ENCODE results near the gene AGK. TPM values are rescaled to one million over a fixed set of nuclear protein-coding genes. Genes with fewer than 3 reads are reported as not detected.
"Not testable (repeated sequence)": the region's sequence is repeated elsewhere in the genome, so short reads cannot be mapped to it uniquely, and the experiment has no call there.

Gene AGK
- total RNA-seq, 1 experiment from 2014 or later, result 48.9 TPM

DNA sequence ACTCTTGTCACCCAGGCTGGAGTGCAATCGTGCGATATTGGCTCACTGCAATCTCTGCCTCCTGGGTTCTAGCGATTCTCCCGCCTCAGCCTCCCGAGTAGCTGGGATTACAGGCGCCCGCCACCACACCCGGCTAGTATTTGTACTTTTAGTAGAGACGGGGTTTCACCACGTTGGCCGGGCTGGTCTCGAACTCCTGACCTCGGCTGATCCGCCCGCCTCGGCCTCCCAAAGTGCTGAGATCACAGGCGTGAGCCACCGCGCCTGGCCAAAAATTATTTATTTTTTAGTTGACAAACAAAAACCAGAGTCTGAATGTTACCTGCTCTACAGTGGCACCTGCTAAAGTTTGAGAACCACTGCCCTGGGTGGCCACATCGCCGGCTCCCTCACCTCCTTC, 96.5 kb downstream of the AGK start:
- not testable (repeated sequence) for H3K9me3 ChIP-seq (ENCODE audit: low read length); DNase-seq; H3K4me2 ChIP-seq (ENCODE audit: low read depth, low read length, poor library complexity, severe bottlenecking); H3K4me3 ChIP-seq (ENCODE audit: low read length); H3K36me3 ChIP-seq (ENCODE audit: insufficient read depth, low read length); H3K27ac ChIP-seq (ENCODE audit: low read length); H4K20me1 ChIP-seq (ENCODE audit: insufficient read depth, low read depth, low read length); H3K9me2 ChIP-seq (replicated peaks; ENCODE audit: insufficient read depth, low read length); H3K27me3 ChIP-seq (ENCODE audit: low read length); H3K9ac ChIP-seq (ENCODE audit: low read length); H3K79me2 ChIP-seq (ENCODE audit: low read length); H2AFZ ChIP-seq (ENCODE audit: low read length)
- peaks cover 26% of the 10 kb centered on the region for H3K4me1 ChIP-seq (ENCODE audit: low read length)

DNA sequence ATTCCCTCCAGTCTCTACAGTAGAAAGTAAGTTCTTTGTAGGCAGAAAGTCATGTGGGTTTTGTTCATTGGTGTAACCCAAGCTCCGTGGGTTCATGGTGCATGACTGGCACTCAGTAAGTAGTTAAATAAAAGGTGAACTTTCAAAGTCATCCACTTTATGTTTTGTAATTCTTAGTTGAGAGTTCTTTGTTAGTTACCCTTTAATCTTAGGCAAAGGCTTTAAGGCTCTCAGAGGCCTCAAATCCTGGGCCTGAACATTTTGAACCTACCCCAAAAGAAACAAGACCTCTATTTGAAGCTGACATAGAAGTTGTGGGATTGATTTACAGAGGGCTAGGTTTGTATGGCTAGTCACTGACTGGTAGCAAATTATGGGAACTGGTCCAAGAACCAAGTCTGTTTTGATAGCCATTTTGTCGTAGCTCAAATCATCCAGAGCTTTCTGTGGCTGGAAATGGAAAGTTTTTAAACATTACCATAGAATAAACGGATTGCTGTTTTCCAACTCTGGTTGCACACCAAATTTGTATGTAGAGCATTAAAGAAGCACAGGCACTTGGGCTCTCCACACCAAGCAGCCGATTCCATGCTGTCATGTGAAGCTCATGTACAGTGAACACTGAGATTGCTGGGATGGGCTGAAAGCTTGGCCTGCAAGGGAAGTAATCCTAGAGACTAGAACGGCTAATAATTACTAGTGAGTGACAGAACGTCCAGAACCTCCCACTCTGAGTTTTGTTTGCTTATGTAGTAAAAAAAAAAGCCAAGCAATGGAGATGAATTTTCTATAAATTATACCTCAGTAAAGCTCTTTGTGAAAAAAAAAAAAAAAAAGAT, 97.3 kb downstream of the AGK start:
- Histone ChIP-seq H3K9me2 (replicated peaks; ENCODE audit: insufficient read depth, low read length) (no peaks in the 10 kb centered on the region), H3K27ac (ENCODE audit: low read length) (peak overlapping the region; percentile 77), H3K27me3 (ENCODE audit: low read length) (no peaks in the 10 kb centered on the region), H3K9ac (ENCODE audit: low read length) (0 out of 2 replicates have a peak overlapping the region, but pooled peaks have one; percentile 9), H3K4me2 (ENCODE audit: low read depth, low read length, poor library complexity, severe bottlenecking) (peak overlapping the region; percentile 42), H3K79me2 (ENCODE audit: low read length) (no peaks in the 10 kb centered on the region), H3K4me3 (ENCODE audit: low read length) (no peak overlapping the region), H3K36me3 (ENCODE audit: insufficient read depth, low read length) (0 out of 2 replicates have a peak, but pooled peaks cover 5% of the 10 kb centered on the region), H3K4me1 (ENCODE audit: low read length) (peaks cover 26% of the 10 kb centered on the region), H4K20me1 (ENCODE audit: insufficient read depth, low read depth, low read length) (no peaks in the 10 kb centered on the region), H2AFZ (ENCODE audit: low read length) (no peak overlapping the region), H3K9me3 (ENCODE audit: low read length) (no peaks in the 10 kb centered on the region)
- DNase-seq, result no peak

DNA sequence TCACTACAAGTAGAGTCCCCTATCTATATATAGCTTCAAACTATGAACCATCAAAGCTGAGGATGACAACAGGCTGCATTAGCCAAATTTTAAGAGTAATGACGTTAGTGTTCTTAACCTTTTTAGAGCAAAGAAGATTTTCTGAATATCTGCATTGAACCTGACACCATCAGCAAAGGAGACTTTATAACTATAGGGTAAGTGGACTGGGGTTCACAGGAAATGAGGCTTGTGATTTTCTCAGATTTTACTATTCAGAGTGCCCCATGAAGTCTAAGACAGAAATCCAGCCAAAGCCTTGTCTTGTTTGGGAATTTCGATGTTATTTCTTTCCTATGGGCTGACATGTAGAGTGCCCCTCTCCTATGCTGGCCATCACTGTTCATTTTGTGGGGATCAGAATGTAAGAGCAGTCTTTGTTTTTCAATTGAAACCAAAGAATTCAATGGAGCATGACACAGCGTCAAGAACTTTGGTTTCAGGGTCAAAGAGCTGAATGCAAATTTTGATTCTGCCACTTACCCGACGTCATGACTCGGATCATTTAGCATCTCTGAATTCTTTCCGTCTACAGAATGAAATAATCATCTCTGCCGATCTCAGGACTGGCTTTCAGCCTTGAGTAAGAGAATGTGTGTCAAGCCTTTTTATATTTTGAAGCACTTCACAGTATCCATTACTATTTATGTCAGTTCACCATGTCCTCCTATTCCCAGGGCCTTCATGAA, 98.1 kb downstream of the AGK start:
- Histone ChIP-seq H3K79me2 (ENCODE audit: low read length) (no peaks in the 10 kb centered on the region), H3K4me1 (ENCODE audit: low read length) (peaks cover 26% of the 10 kb centered on the region), H3K4me3 (ENCODE audit: low read length) (no peak overlapping the region), H3K4me2 (ENCODE audit: low read depth, low read length, poor library complexity, severe bottlenecking) (peak overlapping the region; percentile 42), H3K9ac (ENCODE audit: low read length) (peak overlapping the region; percentile 25; the same call in 1 of the 2 replicates), H3K27ac (ENCODE audit: low read length) (peak overlapping the region; percentile 77), H4K20me1 (ENCODE audit: insufficient read depth, low read depth, low read length) (no peaks in the 10 kb centered on the region), H3K9me3 (ENCODE audit: low read length) (no peaks in the 10 kb centered on the region), H3K27me3 (ENCODE audit: low read length) (no peaks in the 10 kb centered on the region), H3K36me3 (ENCODE audit: insufficient read depth, low read length) (0 out of 2 replicates have a peak, but pooled peaks cover 5% of the 10 kb centered on the region), H2AFZ (ENCODE audit: low read length) (no peak overlapping the region; the same call in 1 of the 2 replicates), H3K9me2 (replicated peaks; ENCODE audit: insufficient read depth, low read length) (no peaks in the 10 kb centered on the region)
- peak; percentile 61 for DNase-seq

DNA sequence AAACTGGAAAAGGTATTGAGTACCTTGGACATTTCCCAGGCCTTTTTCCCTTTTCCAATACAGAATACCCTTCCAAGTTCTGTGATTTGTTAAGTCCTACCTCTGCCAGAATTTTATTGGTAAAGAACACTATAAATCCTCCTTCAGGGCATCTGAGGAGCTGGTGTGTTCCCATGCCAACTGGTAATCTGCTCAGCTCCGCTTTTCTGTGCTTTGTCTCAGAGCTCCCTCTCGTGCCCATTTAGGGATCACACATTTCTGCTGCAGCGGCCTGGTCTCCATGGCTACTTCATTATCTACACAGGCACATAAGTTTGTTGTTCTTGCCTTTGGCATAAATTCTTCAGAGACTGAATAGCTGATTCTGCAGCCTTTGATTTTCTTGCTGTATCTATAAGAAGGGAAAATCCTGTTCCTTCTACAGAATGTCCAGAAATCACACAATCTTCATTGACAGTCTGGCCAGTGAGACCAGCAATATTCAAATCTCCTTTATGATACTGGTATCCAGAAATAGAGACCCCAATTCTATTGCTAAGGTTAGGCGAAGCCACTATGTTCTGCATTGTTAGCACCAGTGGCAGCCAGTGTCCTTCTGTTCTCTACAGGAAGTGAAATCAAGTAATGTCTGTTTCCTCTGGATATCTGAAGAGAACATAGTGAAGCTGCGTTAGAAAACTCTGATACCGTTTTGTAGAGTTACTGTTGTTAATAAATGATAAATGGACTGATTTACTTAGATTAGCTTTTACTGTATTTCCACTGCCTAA, 98.8 kb downstream of the AGK start:
- Histone ChIP-seq H3K36me3 (ENCODE audit: insufficient read depth, low read length) (0 out of 2 replicates have a peak, but pooled peaks cover 5% of the 10 kb centered on the region), H3K27ac (ENCODE audit: low read length) (peak overlapping the region; percentile 77), H3K9me2 (replicated peaks; ENCODE audit: insufficient read depth, low read length) (no peaks in the 10 kb centered on the region), H3K4me2 (ENCODE audit: low read depth, low read length, poor library complexity, severe bottlenecking) (peak overlapping the region; percentile 42), H3K9me3 (ENCODE audit: low read length) (no peaks in the 10 kb centered on the region), H3K4me3 (ENCODE audit: low read length) (no peak overlapping the region), H3K79me2 (ENCODE audit: low read length) (no peaks in the 10 kb centered on the region), H3K4me1 (ENCODE audit: low read length) (peaks cover 26% of the 10 kb centered on the region), H3K27me3 (ENCODE audit: low read length) (no peaks in the 10 kb centered on the region), H3K9ac (ENCODE audit: low read length) (no peak overlapping the region), H2AFZ (ENCODE audit: low read length) (no peak overlapping the region), H4K20me1 (ENCODE audit: insufficient read depth, low read depth, low read length) (no peaks in the 10 kb centered on the region)
- peak; percentile 91 for DNase-seq

DNA sequence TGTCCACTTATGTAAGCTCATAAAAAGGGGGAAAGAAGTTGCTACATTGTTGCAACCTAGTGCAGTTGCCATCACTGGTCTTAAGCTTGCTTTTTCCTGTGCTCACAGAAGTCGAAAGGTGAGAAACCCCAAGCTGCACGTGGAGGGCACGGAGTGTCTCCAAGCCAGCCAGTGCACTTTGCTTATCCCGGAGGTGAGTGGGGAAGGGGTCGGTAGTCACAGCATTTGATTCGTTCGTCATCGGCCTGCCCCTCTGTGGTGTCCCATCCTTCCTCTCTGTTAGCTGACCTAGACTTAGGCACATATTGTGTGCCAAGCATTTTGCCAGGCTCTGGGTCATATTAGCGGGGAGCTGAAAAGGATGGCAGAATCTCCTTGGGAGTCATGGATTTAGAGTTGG, 100.2 kb downstream of the AGK start:
- H3K27ac ChIP-seq (ENCODE audit: low read length), result no peak overlapping the region
- no peak overlapping the region for H3K4me2 ChIP-seq (ENCODE audit: low read depth, low read length, poor library complexity, severe bottlenecking)
- no peak overlapping the region for H3K9ac ChIP-seq (ENCODE audit: low read length)
- 0 out of 2 replicates have a peak, but pooled peaks cover 5% of the 10 kb centered on the region for H3K36me3 ChIP-seq (ENCODE audit: insufficient read depth, low read length)
- H3K9me2 ChIP-seq (replicated peaks; ENCODE audit: insufficient read depth, low read length), result no peaks in the 10 kb centered on the region
- H3K4me3 ChIP-seq (ENCODE audit: low read length), result no peak overlapping the region
- no peak overlapping the region for H2AFZ ChIP-seq (ENCODE audit: low read length)
- H4K20me1 ChIP-seq (ENCODE audit: insufficient read depth, low read depth, low read length), result no peaks in the 10 kb centered on the region
- DNase-seq, result no peak
- no peaks in the 10 kb centered on the region for H3K79me2 ChIP-seq (ENCODE audit: low read length)
- no peaks in the 10 kb centered on the region for H3K9me3 ChIP-seq (ENCODE audit: low read length)
- peaks cover 26% of the 10 kb centered on the region for H3K4me1 ChIP-seq (ENCODE audit: low read length)
- no peaks in the 10 kb centered on the region for H3K27me3 ChIP-seq (ENCODE audit: low read length)

DNA sequence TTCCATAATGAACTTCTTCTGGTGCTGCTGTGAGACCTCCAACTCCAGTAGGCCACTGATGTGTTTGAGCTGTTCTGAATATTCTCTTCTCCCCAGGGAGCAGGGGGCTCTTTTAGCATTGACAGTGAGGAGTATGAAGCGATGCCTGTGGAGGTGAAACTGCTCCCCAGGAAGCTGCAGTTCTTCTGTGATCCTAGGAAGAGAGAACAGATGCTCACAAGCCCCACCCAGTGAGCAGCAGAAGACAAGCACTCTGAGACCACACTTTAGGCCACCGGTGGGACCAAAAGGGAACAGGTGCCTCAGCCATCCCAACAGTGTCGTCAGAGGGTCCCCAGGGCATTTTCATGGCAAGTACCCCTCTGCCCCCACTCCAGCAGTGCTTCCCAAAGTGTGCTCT, 101.5 kb downstream of the AGK start:
- Histone ChIP-seq H3K27me3 (ENCODE audit: low read length) (no peaks in the 10 kb centered on the region), H3K9me3 (ENCODE audit: low read length) (no peaks in the 10 kb centered on the region), H3K9me2 (replicated peaks; ENCODE audit: insufficient read depth, low read length) (no peaks in the 10 kb centered on the region), H3K4me1 (ENCODE audit: low read length) (peaks cover 26% of the 10 kb centered on the region), H3K79me2 (ENCODE audit: low read length) (no peaks in the 10 kb centered on the region), H3K9ac (ENCODE audit: low read length) (no peak overlapping the region), H2AFZ (ENCODE audit: low read length) (no peak overlapping the region), H3K4me2 (ENCODE audit: low read depth, low read length, poor library complexity, severe bottlenecking) (no peak overlapping the region), H4K20me1 (ENCODE audit: insufficient read depth, low read depth, low read length) (no peaks in the 10 kb centered on the region), H3K27ac (ENCODE audit: low read length) (no peak overlapping the region), H3K36me3 (ENCODE audit: insufficient read depth, low read length) (0 out of 2 replicates have a peak, but pooled peaks cover 5% of the 10 kb centered on the region), H3K4me3 (ENCODE audit: low read length) (no peak overlapping the region)
- DNase-seq, result no peak

DNA sequence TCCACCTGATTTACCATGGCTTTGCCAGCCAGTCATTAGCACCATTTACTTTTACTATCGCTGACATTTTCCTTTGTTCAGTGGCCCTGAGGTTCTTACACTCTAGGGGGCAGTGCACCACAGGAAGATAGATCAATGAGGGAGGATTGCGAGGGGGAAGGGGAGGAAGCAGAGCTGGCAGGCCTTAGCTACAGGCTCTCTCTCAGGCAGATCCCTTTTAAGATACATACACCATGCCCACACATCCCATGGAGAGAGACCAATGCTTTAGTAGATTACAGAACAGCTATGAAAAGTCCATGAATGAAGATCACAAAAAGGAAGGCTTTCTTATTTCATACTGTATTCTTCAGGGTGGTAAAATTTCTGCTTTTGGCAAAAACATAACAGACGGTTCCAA, 103.3 kb downstream of the AGK start:
- no peak overlapping the region for H3K9ac ChIP-seq (ENCODE audit: low read length)
- no peak overlapping the region for H2AFZ ChIP-seq (ENCODE audit: low read length)
- no peak overlapping the region for H3K27ac ChIP-seq (ENCODE audit: low read length)
- 0 out of 2 replicates have a peak, but pooled peaks cover 5% of the 10 kb centered on the region for H3K36me3 ChIP-seq (ENCODE audit: insufficient read depth, low read length)
- no peaks in the 10 kb centered on the region for H3K27me3 ChIP-seq (ENCODE audit: low read length)
- H3K9me2 ChIP-seq (replicated peaks; ENCODE audit: insufficient read depth, low read length), result no peaks in the 10 kb centered on the region
- H4K20me1 ChIP-seq (ENCODE audit: insufficient read depth, low read depth, low read length), result no peaks in the 10 kb centered on the region
- H3K4me3 ChIP-seq (ENCODE audit: low read length), result no peak overlapping the region
- H3K9me3 ChIP-seq (ENCODE audit: low read length), result no peaks in the 10 kb centered on the region
- DNase-seq, result peak; percentile 83
- H3K79me2 ChIP-seq (ENCODE audit: low read length), result no peaks in the 10 kb centered on the region
- H3K4me2 ChIP-seq (ENCODE audit: low read depth, low read length, poor library complexity, severe bottlenecking), result no peak overlapping the region
- peaks cover 11% of the 10 kb centered on the region for H3K4me1 ChIP-seq (ENCODE audit: low read length)

Data from Karpas-422 (cell line).